GM12874 (cell line): Measurements from ENCODE around the gene TBC1D12.

ENCODE experiments used
- CTCF ChIP-seq: IDR thresholded peaks from 2 replicates; pipeline ENCODE4 v1.5.1; 2011; ENCODE audit warnings: low read depth, mild to moderate bottlenecking, control low read depth, low read length, moderate library complexity; ENCODE audit not compliant: insufficient read depth

TBC1D12 gene

GRCh38 chr10:94402204-94402842 is at the start of gene TBC1D12:
TSS of gene TBC1D12 (plus strand) at chr10:94402541. CDS start at chr10:94402614, 73 bp downstream.
- no peak for TF ChIP-seq CTCF

- TF ChIP-seq CTCF: no peak
These were observed 49.0 kb upstream of the TBC1D12 start for GRCh38 chr10:94353336-94353735.

GRCh38 chr10:94355841-94356240 is 46.5 kb upstream of the TBC1D12 start:
- TF ChIP-seq CTCF: no peak

- TF ChIP-seq CTCF: no peak
These were observed 45.1 kb upstream of the TBC1D12 start for GRCh38 chr10:94357193-94357592.

GRCh38 chr10:94358480-94358879 is 43.9 kb upstream of the TBC1D12 start:
- no peak for TF ChIP-seq CTCF

- TF ChIP-seq CTCF: no peak
These were observed 41.1 kb upstream of the TBC1D12 start for GRCh38 chr10:94361171-94361794.

GRCh38 chr10:94362360-94363250 is 39.7 kb upstream of the TBC1D12 start, which contains the start of gene NOC3L:
TSS of gene NOC3L (minus strand) at chr10:94362939. CDS start at chr10:94362838, 101 bp downstream.
- peak; percentile 77 for TF ChIP-seq CTCF
